Measurements from ENCODE around the gene GALC. TPM values are rescaled to one million over a fixed set of nuclear protein-coding genes. Genes with fewer than 3 reads are reported as not detected.
A peak's percentile ranks its signal among the peaks of the same experiment; 100 is the strongest.

The GALC gene
- total RNA-seq, 1 experiment from 2014 or later = 10.7 TPM

DNA sequence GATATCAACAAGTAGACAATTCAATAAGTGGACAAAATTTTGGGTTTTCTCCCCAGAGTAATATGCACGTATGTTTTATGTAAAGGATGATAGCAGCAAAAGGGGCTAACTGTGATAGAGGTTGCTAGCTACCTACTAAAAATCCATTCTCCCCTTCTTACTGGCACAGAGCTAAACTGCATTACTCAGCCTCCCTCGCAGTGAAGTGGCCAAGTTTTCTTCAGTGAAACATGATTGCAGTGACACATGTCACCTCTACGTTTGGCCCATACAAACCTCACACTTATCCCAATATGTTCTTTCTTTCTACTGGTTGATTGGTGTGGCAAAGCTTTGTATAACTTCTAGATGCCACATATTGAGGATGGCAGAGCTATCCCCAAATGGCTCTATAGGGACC is 46.2 kb upstream of the GALC start:
- no peaks in the 10 kb centered on the region for H3K36me3 Mint-ChIP-seq
- ATAC-seq (no peak), DNase-seq (ENCODE audit: low spot score) (no peak)
- TF ChIP-seq, protein P1, sequence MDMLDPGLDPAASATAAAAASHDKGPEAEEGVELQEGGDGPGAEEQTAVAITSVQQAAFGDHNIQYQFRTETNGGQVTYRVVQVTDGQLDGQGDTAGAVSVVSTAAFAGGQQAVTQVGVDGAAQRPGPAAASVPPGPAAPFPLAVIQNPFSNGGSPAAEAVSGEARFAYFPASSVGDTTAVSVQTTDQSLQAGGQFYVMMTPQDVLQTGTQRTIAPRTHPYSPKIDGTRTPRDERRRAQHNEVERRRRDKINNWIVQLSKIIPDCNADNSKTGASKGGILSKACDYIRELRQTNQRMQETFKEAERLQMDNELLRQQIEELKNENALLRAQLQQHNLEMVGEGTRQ (CRISPR knock-in tag; IDR thresholded peaks at IDR 0.05) = no peak
- TF ChIP-seq OVOL2 (CRISPR knock-in tag; IDR thresholded peaks at IDR 0.05; ENCODE audit: borderline replicate concordance) (no peak), TEAD1 (CRISPR knock-in tag; IDR thresholded peaks at IDR 0.05) (no peak), KAT7 (CRISPR knock-in tag; IDR thresholded peaks at IDR 0.05; ENCODE audit: borderline replicate concordance) (no peak), RELA (CRISPR knock-in tag; IDR thresholded peaks at IDR 0.05; ENCODE audit: borderline replicate concordance) (no peak), TEAD4 (CRISPR knock-in tag; IDR thresholded peaks at IDR 0.05) (no peak), PRRX2 (CRISPR knock-in tag; IDR thresholded peaks at IDR 0.05) (no peak), ZNF138 (CRISPR knock-in tag; conservative IDR thresholded peaks at IDR 0.05) (no peak), ZNF671 (CRISPR knock-in tag; IDR thresholded peaks at IDR 0.05) (no peak), TCF7 (CRISPR knock-in tag; IDR thresholded peaks at IDR 0.05; ENCODE audit: low read depth) (no peak), ELF4 (CRISPR knock-in tag; IDR thresholded peaks at IDR 0.05; ENCODE audit: low read depth) (no peak), SMAD3 (CRISPR knock-in tag; IDR thresholded peaks at IDR 0.05; ENCODE audit: borderline replicate concordance) (no peak)
- TF ChIP-seq, protein P2, sequence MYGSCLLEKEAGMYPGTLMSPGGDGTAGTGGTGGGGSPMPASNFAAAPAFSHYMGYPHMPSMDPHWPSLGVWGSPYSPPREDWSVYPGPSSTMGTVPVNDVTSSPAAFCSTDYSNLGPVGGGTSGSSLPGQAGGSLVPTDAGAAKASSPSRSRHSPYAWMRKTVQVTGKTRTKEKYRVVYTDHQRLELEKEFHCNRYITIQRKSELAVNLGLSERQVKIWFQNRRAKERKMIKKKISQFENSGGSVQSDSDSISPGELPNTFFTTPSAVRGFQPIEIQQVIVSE (CRISPR knock-in tag; IDR thresholded peaks at IDR 0.05; ENCODE audit: borderline replicate concordance) = no peak
- TF ChIP-seq, protein P3, sequence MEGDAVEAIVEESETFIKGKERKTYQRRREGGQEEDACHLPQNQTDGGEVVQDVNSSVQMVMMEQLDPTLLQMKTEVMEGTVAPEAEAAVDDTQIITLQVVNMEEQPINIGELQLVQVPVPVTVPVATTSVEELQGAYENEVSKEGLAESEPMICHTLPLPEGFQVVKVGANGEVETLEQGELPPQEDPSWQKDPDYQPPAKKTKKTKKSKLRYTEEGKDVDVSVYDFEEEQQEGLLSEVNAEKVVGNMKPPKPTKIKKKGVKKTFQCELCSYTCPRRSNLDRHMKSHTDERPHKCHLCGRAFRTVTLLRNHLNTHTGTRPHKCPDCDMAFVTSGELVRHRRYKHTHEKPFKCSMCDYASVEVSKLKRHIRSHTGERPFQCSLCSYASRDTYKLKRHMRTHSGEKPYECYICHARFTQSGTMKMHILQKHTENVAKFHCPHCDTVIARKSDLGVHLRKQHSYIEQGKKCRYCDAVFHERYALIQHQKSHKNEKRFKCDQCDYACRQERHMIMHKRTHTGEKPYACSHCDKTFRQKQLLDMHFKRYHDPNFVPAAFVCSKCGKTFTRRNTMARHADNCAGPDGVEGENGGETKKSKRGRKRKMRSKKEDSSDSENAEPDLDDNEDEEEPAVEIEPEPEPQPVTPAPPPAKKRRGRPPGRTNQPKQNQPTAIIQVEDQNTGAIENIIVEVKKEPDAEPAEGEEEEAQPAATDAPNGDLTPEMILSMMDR (IDR thresholded peaks at IDR 0.05) = no peak
- TF ChIP-seq, protein P4, sequence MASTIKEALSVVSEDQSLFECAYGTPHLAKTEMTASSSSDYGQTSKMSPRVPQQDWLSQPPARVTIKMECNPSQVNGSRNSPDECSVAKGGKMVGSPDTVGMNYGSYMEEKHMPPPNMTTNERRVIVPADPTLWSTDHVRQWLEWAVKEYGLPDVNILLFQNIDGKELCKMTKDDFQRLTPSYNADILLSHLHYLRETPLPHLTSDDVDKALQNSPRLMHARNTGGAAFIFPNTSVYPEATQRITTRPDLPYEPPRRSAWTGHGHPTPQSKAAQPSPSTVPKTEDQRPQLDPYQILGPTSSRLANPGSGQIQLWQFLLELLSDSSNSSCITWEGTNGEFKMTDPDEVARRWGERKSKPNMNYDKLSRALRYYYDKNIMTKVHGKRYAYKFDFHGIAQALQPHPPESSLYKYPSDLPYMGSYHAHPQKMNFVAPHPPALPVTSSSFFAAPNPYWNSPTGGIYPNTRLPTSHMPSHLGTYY (CRISPR knock-in tag; IDR thresholded peaks at IDR 0.05) = no peak
- TF ChIP-seq, protein P5, sequence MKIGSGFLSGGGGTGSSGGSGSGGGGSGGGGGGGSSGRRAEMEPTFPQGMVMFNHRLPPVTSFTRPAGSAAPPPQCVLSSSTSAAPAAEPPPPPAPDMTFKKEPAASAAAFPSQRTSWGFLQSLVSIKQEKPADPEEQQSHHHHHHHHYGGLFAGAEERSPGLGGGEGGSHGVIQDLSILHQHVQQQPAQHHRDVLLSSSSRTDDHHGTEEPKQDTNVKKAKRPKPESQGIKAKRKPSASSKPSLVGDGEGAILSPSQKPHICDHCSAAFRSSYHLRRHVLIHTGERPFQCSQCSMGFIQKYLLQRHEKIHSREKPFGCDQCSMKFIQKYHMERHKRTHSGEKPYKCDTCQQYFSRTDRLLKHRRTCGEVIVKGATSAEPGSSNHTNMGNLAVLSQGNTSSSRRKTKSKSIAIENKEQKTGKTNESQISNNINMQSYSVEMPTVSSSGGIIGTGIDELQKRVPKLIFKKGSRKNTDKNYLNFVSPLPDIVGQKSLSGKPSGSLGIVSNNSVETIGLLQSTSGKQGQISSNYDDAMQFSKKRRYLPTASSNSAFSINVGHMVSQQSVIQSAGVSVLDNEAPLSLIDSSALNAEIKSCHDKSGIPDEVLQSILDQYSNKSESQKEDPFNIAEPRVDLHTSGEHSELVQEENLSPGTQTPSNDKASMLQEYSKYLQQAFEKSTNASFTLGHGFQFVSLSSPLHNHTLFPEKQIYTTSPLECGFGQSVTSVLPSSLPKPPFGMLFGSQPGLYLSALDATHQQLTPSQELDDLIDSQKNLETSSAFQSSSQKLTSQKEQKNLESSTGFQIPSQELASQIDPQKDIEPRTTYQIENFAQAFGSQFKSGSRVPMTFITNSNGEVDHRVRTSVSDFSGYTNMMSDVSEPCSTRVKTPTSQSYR (CRISPR knock-in tag; IDR thresholded peaks at IDR 0.05) = no peak
- TF ChIP-seq, protein P6, sequence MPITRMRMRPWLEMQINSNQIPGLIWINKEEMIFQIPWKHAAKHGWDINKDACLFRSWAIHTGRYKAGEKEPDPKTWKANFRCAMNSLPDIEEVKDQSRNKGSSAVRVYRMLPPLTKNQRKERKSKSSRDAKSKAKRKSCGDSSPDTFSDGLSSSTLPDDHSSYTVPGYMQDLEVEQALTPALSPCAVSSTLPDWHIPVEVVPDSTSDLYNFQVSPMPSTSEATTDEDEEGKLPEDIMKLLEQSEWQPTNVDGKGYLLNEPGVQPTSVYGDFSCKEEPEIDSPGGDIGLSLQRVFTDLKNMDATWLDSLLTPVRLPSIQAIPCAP (CRISPR knock-in tag; IDR thresholded peaks at IDR 0.05) = no peak
- H3K4me3 Mint-ChIP-seq = no peak overlapping the region
- CTCF ChIA-PET = no interaction called here
- no peaks in the 10 kb centered on the region for H3K27me3 Mint-ChIP-seq (ENCODE audit: low read depth)
- H3K4me1 Mint-ChIP-seq = peaks cover 19% of the 10 kb centered on the region
- H3K27ac Mint-ChIP-seq = no peak overlapping the region
- no peaks in the 10 kb centered on the region for H3K9me3 Mint-ChIP-seq
- POLR2A ChIA-PET = no interaction called here

DNA sequence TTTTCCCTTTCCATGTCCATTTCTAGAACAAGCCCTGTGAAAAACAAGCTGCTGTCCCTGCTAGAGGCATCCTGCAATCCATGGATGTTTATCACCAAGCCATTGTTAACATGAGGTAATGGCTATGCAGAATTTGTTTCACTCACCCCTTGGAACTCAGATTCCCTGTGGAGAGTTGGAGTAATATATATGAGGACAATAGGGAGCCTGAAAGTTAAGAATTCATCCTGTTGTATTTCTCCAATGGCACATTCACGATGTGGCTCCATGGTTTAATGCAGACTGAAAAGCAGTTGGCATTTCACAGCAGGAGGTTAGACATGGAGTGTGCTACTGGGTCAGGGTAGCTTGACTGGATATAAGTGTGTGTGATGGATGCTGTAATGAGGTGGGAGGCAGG is 44.3 kb upstream of the GALC start:
- H3K27ac Mint-ChIP-seq = no peak overlapping the region
- H3K4me3 Mint-ChIP-seq = no peak overlapping the region

More for the DNA sequence above, 44.3 kb upstream of the GALC start:
- TF ChIP-seq, protein P7, sequence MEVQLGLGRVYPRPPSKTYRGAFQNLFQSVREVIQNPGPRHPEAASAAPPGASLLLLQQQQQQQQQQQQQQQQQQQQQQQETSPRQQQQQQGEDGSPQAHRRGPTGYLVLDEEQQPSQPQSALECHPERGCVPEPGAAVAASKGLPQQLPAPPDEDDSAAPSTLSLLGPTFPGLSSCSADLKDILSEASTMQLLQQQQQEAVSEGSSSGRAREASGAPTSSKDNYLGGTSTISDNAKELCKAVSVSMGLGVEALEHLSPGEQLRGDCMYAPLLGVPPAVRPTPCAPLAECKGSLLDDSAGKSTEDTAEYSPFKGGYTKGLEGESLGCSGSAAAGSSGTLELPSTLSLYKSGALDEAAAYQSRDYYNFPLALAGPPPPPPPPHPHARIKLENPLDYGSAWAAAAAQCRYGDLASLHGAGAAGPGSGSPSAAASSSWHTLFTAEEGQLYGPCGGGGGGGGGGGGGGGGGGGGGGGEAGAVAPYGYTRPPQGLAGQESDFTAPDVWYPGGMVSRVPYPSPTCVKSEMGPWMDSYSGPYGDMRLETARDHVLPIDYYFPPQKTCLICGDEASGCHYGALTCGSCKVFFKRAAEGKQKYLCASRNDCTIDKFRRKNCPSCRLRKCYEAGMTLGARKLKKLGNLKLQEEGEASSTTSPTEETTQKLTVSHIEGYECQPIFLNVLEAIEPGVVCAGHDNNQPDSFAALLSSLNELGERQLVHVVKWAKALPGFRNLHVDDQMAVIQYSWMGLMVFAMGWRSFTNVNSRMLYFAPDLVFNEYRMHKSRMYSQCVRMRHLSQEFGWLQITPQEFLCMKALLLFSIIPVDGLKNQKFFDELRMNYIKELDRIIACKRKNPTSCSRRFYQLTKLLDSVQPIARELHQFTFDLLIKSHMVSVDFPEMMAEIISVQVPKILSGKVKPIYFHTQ (CRISPR knock-in tag; IDR thresholded peaks at IDR 0.05) = no peak
- no peak for TF ChIP-seq ZBTB21 (CRISPR knock-in tag; IDR thresholded peaks at IDR 0.05; ENCODE audit: borderline replicate concordance)
- no peaks in the 10 kb centered on the region for H3K36me3 Mint-ChIP-seq
- ChIA-PET POLR2A (no interaction called here), CTCF (interaction anchor here (1.3 kb wide), 1 partner anchor 152 kb away, joined by 3 read pairs; no protein-coding TSS in a partner anchor)
- ATAC-seq (peak; percentile 70), DNase-seq (ENCODE audit: low spot score) (no peak)
- peaks cover 19% of the 10 kb centered on the region for H3K4me1 Mint-ChIP-seq
- H3K27me3 Mint-ChIP-seq (ENCODE audit: low read depth) = no peaks in the 10 kb centered on the region
- H3K9me3 Mint-ChIP-seq = peaks cover 5% of the 10 kb centered on the region

Data from WTC11 (cell line).